HepG2 (cell line): ENCODE data around the gene RBM12. TPM values are rescaled to one million over a fixed set of nuclear protein-coding genes. Genes with fewer than 3 reads are reported as not detected.
A peak's percentile ranks its signal among the peaks of the same experiment; 100 is the strongest.

Experiments used
- AHR ChIP-seq: IDR thresholded peaks from 2 replicates; pipeline ENCODE4 v1.6.1; 2018; ENCODE audit warnings: missing genetic modification reagents, missing compliant biosample characterization
- ATF6 ChIP-seq: sonication (generic); formaldehyde crosslinking; conservative IDR thresholded peaks from 2 replicates; pipeline ENCODE4 v1.4.0; 2020; ENCODE audit warnings: missing genetic modification reagents
- EZH2 ChIP-seq: conservative IDR thresholded peaks from 2 replicates; pipeline ENCODE4 v1.6.1; 2012; ENCODE audit warnings: mild to moderate bottlenecking, low read depth, low read length, moderate library complexity
- FOXO4 ChIP-seq: sonication (generic); formaldehyde crosslinking; conservative IDR thresholded peaks from 2 replicates; pipeline ENCODE4 v1.8.1; 2023; ENCODE audit warnings: missing genetic modification reagents
- HOXD1 ChIP-seq: sonication (generic); formaldehyde crosslinking; IDR thresholded peaks from 2 replicates; pipeline ENCODE4 v1.5.0; 2020; ENCODE audit warnings: missing genetic modification reagents
- KAT7 ChIP-seq: IDR thresholded peaks from 2 replicates; pipeline ENCODE4 v1.6.1; 2018; ENCODE audit warnings: borderline replicate concordance, missing compliant biosample characterization
- MXD1 ChIP-seq: sonication (generic); formaldehyde crosslinking; IDR thresholded peaks from 2 replicates; pipeline ENCODE4 v1.4.0; 2020; ENCODE audit warnings: mild to moderate bottlenecking, missing genetic modification reagents
- POLR2A ChIP-seq, 2 experiments: IDR thresholded peaks; 2 replicates each; pipeline ENCODE4 v1.6.1; 2011; ENCODE audit warnings: low read depth in 2 of 2, low read length in 2 of 2, mild to moderate bottlenecking in 1 of 2, moderate library complexity in 1 of 2; ENCODE audit not compliant: insufficient read depth in 1 of 2
- ZBTB46 ChIP-seq: sonication (generic); formaldehyde crosslinking; IDR thresholded peaks from 2 replicates; pipeline ENCODE4 v1.4.0; 2020; ENCODE audit warnings: mild to moderate bottlenecking, missing genetic modification reagents, borderline replicate concordance
- ZNF101 ChIP-seq: sonication (generic); formaldehyde crosslinking; IDR thresholded peaks from 2 replicates; pipeline ENCODE4 v1.4.0; 2020; ENCODE audit warnings: mild to moderate bottlenecking, low read depth, missing genetic modification reagents, borderline replicate concordance
- ZNF138 ChIP-seq: sonication (generic); formaldehyde crosslinking; IDR thresholded peaks from 2 replicates; pipeline ENCODE4 v1.5.0; 2020; ENCODE audit warnings: mild to moderate bottlenecking, low read depth, missing genetic modification reagents
- ZNF275 ChIP-seq: sonication (generic); formaldehyde crosslinking; IDR thresholded peaks from 2 replicates; pipeline ENCODE4 v1.8.0; 2022; ENCODE audit warnings: missing genetic modification reagents, mild to moderate bottlenecking, inconsistent platforms, borderline replicate concordance
- ZNF280D ChIP-seq: sonication (generic); formaldehyde crosslinking; IDR thresholded peaks from 2 replicates; pipeline ENCODE4 v1.5.1; 2020; ENCODE audit warnings: mild to moderate bottlenecking, missing genetic modification reagents
- ZNF557 ChIP-seq: sonication (generic); formaldehyde crosslinking; IDR thresholded peaks from 2 replicates; pipeline ENCODE4 v1.4.0; 2020; ENCODE audit warnings: missing genetic modification reagents
- ZNF781 ChIP-seq: sonication (generic); formaldehyde crosslinking; IDR thresholded peaks from 2 replicates; pipeline ENCODE4 v1.5.1; 2020; ENCODE audit warnings: borderline replicate concordance, mild to moderate bottlenecking, missing genetic modification reagents; ENCODE audit errors: not compliant biosample characterization
- ZNF883 ChIP-seq: sonication (generic); formaldehyde crosslinking; IDR thresholded peaks from 2 replicates; pipeline ENCODE4 v1.5.1; 2020; ENCODE audit warnings: mild to moderate bottlenecking, missing genetic modification reagents; ENCODE audit errors: not compliant biosample characterization
- ZSCAN22 ChIP-seq: sonication (generic); formaldehyde crosslinking; IDR thresholded peaks from 2 replicates; pipeline ENCODE4 v1.4.0; 2020; ENCODE audit warnings: mild to moderate bottlenecking, missing genetic modification reagents
- polyA plus RNA-seq, 8 experiments: library from polyadenylated mRNA; depleted of rRNA in 3 of 8; stranded (reverse) in 7 of 8; unstranded in 1 of 8; fragments of >200 nt; fragmentation: Illumina TruSeq in 4 of 8; extraction: Trizol in 4 of 8; gene quantifications; 2 replicates each; pipeline versions ENCODE4 v1.2.1 to v1.2.3, GENCODE V29; 2011 to 2016; ENCODE audit warnings: low read depth in 4 of 8, missing spikeins in 1 of 8, mixed read lengths in 1 of 8; ENCODE audit not compliant: insufficient read depth in 1 of 8
- total RNA-seq, 5 experiments: library from RNA; depleted of rRNA; stranded (reverse); fragments of >200 nt; fragmentation: Illumina TruSeq; extraction: Trizol; gene quantifications; 2 replicates each; pipeline ENCODE4 v1.2.3, GENCODE V29; 2016; ENCODE audit warnings: low read depth in 1 of 5

RBM12 gene
- total and polyA plus RNA-seq, 2 of the 13 experiments (the other 11 are each of a cell fraction or from before 2014, with no cell fraction given): 97.9 to 104 TPM

- 0 out of 2 replicates have a peak, but pooled peaks have one; percentile 32 for TF ChIP-seq ZNF280D (CRISPR knock-in tag)
- peak in 1 of 2 experiments; percentile 74; a peak in 2 of 4 replicates for TF ChIP-seq POLR2A (IDR thresholded peaks at IDR 0.05; ENCODE audit: insufficient read depth in 1 of 2, low read depth in 2 of 2, low read length in 2 of 2)
- TF ChIP-seq ZNF101: no peak
- peak; percentile 42; the same call in 1 of the 2 replicates for TF ChIP-seq ZNF138 (CRISPR knock-in tag)
- peak; percentile 98 for TF ChIP-seq MXD1 (CRISPR knock-in tag)
- TF ChIP-seq FOXO4 (CRISPR knock-in tag): peak; percentile 97; the same call in 1 of the 2 replicates
- no peak; the same call in 1 of the 2 replicates for TF ChIP-seq ZSCAN22 (CRISPR knock-in tag)
- TF ChIP-seq ZNF883 (CRISPR knock-in tag): peak; percentile 92
- peak; percentile 94 for TF ChIP-seq ZNF275
- TF ChIP-seq ATF6 (CRISPR knock-in tag): no peak
- no peak; the same call in 1 of the 2 replicates for TF ChIP-seq AHR (CRISPR knock-in tag)
- peak; percentile 81 for TF ChIP-seq ZNF781
- TF ChIP-seq EZH2: no peak
- TF ChIP-seq ZBTB46 (CRISPR knock-in tag): peak; percentile 85; the same call in 1 of the 2 replicates
- TF ChIP-seq ZNF557 (CRISPR knock-in tag): peak; percentile 44; the same call in 1 of the 2 replicates
- TF ChIP-seq HOXD1 (CRISPR knock-in tag): peak; percentile 76; the same call in 1 of the 2 replicates
- TF ChIP-seq KAT7 (CRISPR knock-in tag): 0 out of 2 replicates have a peak, but pooled peaks have one; percentile 47
Measured at GRCh38 chr20:35619196-35620095, 45.3 kb downstream of the RBM12 start (continued).
